ENCODE data around the gene TRPM2. TPM values are rescaled to one million over a fixed set of nuclear protein-coding genes. Genes with fewer than 3 reads are reported as not detected.

TRPM2 gene
- total RNA-seq, 2 experiments from 2014 or later = 1.9 to 2.9 TPM

GRCh38 chr21:44356636-44357035 lies 3.2 kb downstream of the TRPM2 start:
- H3K27me3 Mint-ChIP-seq = peaks cover 5% of the 10 kb centered on the region
- H3K4me1 ChIP-seq (ENCODE audit: insufficient read depth, low read length) = peaks cover 51% of the 10 kb centered on the region
- H3K36me3 Mint-ChIP-seq (ENCODE audit: low read depth) = no peaks in the 10 kb centered on the region
- no peak for TF ChIP-seq CTCF (IDR thresholded peaks at IDR 0.05)
- DNase-seq (peak in 2 of 14 experiments; percentile 39 to 53), ATAC-seq (ENCODE audit: poor library complexity) (no peak)
- intact Hi-C loops (cut with DNase I, micrococcal nuclease) = loop anchor here in 1 of 2 experiments (10.0 kb wide), 1 partner anchor 58 kb away; no protein-coding TSS in a partner anchor
- no peak overlapping the region for H3K4me3 ChIP-seq (ENCODE audit: low read length)
- ChIA-PET POLR2A (no interaction called here), CTCF (no interaction called here)
- no peak overlapping the region for H3K27ac Mint-ChIP-seq
- H3K4me3 Mint-ChIP-seq = no peak overlapping the region
- H3K36me3 ChIP-seq (ENCODE audit: insufficient read depth, low read length) = no peaks in the 10 kb centered on the region
- no peak overlapping the region for H3K27ac ChIP-seq (ENCODE audit: low read depth in 1 of 2, low read length in 2 of 2)
- no peaks in the 10 kb centered on the region for H3K9me3 Mint-ChIP-seq
- H3K4me1 Mint-ChIP-seq (ENCODE audit: low read depth) = peaks cover 53% of the 10 kb centered on the region
- peaks cover 0 to 3% of the 10 kb centered on the region in 2 experiments for H3K27me3 ChIP-seq (ENCODE audit: control insufficient read depth in 1 of 2, insufficient read depth in 2 of 2, low read length in 2 of 2)
- no peaks in the 10 kb centered on the region for H3K9me3 ChIP-seq (ENCODE audit: control insufficient read depth in 1 of 2, insufficient read depth in 1 of 2, low read length in 2 of 2)

- Histone ChIP-seq H3K9me3 (ENCODE audit: control insufficient read depth in 1 of 2, insufficient read depth in 1 of 2, low read length in 2 of 2) (peaks cover 0 to 2% of the 10 kb centered on the region in 2 experiments), H3K4me1 (ENCODE audit: insufficient read depth, low read length) (peaks cover 46% of the 10 kb centered on the region), H3K27me3 (ENCODE audit: control insufficient read depth in 1 of 2, insufficient read depth in 2 of 2, low read length in 2 of 2) (no peaks in the 10 kb centered on the region), H3K27ac (ENCODE audit: low read depth in 1 of 2, low read length in 2 of 2) (no peak overlapping the region), H3K36me3 (ENCODE audit: insufficient read depth, low read length) (no peaks in the 10 kb centered on the region), H3K4me3 (ENCODE audit: low read length) (no peak overlapping the region)
- Mint-ChIP-seq H3K27ac (no peak overlapping the region), H3K36me3 (ENCODE audit: low read depth) (no peaks in the 10 kb centered on the region), H3K4me1 (ENCODE audit: low read depth) (peaks cover 51% of the 10 kb centered on the region), H3K9me3 (no peaks in the 10 kb centered on the region), H3K27me3 (peaks cover 5% of the 10 kb centered on the region), H3K4me3 (no peak overlapping the region)
- ChIA-PET CTCF (no interaction called here), POLR2A (no interaction called here)
- no peak for DNase-seq
- no peak for TF ChIP-seq CTCF (IDR thresholded peaks at IDR 0.05)
- no peak for ATAC-seq (ENCODE audit: poor library complexity)
- intact Hi-C loops (cut with DNase I, micrococcal nuclease) = loop anchor here in 1 of 2 experiments (10.0 kb wide), 1 partner anchor 58 kb away; no protein-coding TSS in a partner anchor
Measured at GRCh38 chr21:44357064-44357837, 3.8 kb downstream of the TRPM2 start.

- ATAC-seq (ENCODE audit: poor library complexity) (no peak), DNase-seq (no peak)
- ChIA-PET CTCF (no interaction called here), POLR2A (no interaction called here)
- Mint-ChIP-seq H3K9me3 (no peaks in the 10 kb centered on the region), H3K4me1 (ENCODE audit: low read depth) (peaks cover 29% of the 10 kb centered on the region), H3K36me3 (ENCODE audit: low read depth) (no peaks in the 10 kb centered on the region), H3K27me3 (no peaks in the 10 kb centered on the region), H3K4me3 (no peak overlapping the region), H3K27ac (no peak overlapping the region)
- no peaks in the 10 kb centered on the region for H3K36me3 ChIP-seq (ENCODE audit: insufficient read depth, low read length)
- H3K9me3 ChIP-seq (ENCODE audit: control insufficient read depth in 1 of 2, insufficient read depth in 1 of 2, low read length in 2 of 2) = peaks cover 6 to 17% of the 10 kb centered on the region in 2 experiments
- TF ChIP-seq CTCF (IDR thresholded peaks at IDR 0.05) = no peak
- H3K4me3 ChIP-seq (ENCODE audit: low read length) = no peak overlapping the region
- intact Hi-C loops (cut with DNase I, micrococcal nuclease) = loop anchor here in 1 of 2 experiments (10.0 kb wide), 1 partner anchor 55 kb away; no protein-coding TSS in a partner anchor
- H3K27ac ChIP-seq (ENCODE audit: low read depth in 1 of 2, low read length in 2 of 2) = no peak overlapping the region
- no peaks in the 10 kb centered on the region for H3K27me3 ChIP-seq (ENCODE audit: control insufficient read depth in 1 of 2, insufficient read depth in 2 of 2, low read length in 2 of 2)
- H3K4me1 ChIP-seq (ENCODE audit: insufficient read depth, low read length) = peaks cover 24% of the 10 kb centered on the region
Measured at GRCh38 chr21:44359396-44359795, 6.0 kb downstream of the TRPM2 start.
